Kidney epithelial cell (primary cell): ENCODE results near the gene OSBPL2. TPM values are rescaled to one million over a fixed set of nuclear protein-coding genes. Genes with fewer than 3 reads are reported as not detected.

Experiments
- DNase-seq: peaks from one replicate; pipeline ENCODE4 v3.0.0-alpha.2; 2010; ENCODE audit warnings: low read depth
- H3K27me3 ChIP-seq: 2 replicates; pipeline ENCODE4 v1.6.0; 2011; ENCODE audit warnings: low read length; ENCODE audit not compliant: control insufficient read depth, insufficient read depth
- H3K36me3 ChIP-seq: 2 replicates; pipeline ENCODE4 v1.5.1; 2011; ENCODE audit warnings: low read length; ENCODE audit not compliant: control insufficient read depth, insufficient read depth
- H3K4me3 ChIP-seq: 2 replicates; pipeline ENCODE4 v1.5.1; 2011; ENCODE audit warnings: low read depth, mild to moderate bottlenecking, control low read depth, low read length
- total RNA-seq: library from RNA; depleted of rRNA; stranded (reverse); fragments of >200 nt; gene quantifications from 2 replicates; pipeline ENCODE4 v1.2.3, GENCODE V29; 2015
- TF ChIP-seq, protein P1 (sequence below): IDR thresholded peaks from 2 replicates; pipeline ENCODE4 v1.5.1; 2011; ENCODE audit warnings: mild to moderate bottlenecking, moderate library complexity, low read length, control low read depth, inconsistent platforms; ENCODE audit not compliant: insufficient read depth, poor library complexity, severe bottlenecking

The OSBPL2 gene
- total RNA-seq, 1 donor from 2014 or later = 26.5 TPM

DNA sequence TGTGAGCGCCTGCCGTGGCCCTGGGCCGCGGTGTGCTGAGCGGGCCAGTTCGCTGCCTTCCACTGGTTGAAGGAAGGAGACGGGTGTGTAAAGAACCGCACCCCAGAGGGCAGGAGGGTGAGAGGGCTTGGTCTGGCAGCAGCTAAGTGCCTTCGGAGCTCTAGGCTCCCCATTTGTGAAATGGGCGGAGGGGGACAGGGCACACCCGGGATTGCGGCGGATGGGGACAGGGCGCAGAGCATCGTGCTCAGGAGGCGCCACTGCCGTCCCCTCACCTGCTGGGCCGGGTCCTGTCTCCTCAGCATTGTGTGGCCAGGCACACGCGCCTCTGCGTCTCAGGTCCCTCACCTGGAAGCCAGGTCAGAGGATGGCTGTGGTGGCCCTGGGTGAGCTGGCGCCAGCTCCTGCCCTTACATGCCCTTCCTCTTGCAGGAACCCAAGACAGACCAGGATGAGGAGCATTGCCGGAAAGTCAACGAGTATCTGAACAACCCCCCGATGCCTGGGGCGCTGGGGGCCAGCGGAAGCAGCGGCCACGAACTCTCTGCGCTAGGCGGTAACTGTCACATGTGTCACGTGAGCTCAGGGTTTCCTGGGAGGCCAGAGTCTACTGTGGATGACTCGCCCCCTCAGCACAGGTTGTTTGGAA is 67.6 kb downstream of the OSBPL2 start:
- Histone ChIP-seq H3K4me3 (no peak overlapping the region), H3K36me3 (peaks cover 9% of the 10 kb centered on the region), H3K27me3 (no peaks in the 10 kb centered on the region)
- TF ChIP-seq, protein P1, sequence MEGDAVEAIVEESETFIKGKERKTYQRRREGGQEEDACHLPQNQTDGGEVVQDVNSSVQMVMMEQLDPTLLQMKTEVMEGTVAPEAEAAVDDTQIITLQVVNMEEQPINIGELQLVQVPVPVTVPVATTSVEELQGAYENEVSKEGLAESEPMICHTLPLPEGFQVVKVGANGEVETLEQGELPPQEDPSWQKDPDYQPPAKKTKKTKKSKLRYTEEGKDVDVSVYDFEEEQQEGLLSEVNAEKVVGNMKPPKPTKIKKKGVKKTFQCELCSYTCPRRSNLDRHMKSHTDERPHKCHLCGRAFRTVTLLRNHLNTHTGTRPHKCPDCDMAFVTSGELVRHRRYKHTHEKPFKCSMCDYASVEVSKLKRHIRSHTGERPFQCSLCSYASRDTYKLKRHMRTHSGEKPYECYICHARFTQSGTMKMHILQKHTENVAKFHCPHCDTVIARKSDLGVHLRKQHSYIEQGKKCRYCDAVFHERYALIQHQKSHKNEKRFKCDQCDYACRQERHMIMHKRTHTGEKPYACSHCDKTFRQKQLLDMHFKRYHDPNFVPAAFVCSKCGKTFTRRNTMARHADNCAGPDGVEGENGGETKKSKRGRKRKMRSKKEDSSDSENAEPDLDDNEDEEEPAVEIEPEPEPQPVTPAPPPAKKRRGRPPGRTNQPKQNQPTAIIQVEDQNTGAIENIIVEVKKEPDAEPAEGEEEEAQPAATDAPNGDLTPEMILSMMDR = no peak
- no peak for DNase-seq

DNA sequence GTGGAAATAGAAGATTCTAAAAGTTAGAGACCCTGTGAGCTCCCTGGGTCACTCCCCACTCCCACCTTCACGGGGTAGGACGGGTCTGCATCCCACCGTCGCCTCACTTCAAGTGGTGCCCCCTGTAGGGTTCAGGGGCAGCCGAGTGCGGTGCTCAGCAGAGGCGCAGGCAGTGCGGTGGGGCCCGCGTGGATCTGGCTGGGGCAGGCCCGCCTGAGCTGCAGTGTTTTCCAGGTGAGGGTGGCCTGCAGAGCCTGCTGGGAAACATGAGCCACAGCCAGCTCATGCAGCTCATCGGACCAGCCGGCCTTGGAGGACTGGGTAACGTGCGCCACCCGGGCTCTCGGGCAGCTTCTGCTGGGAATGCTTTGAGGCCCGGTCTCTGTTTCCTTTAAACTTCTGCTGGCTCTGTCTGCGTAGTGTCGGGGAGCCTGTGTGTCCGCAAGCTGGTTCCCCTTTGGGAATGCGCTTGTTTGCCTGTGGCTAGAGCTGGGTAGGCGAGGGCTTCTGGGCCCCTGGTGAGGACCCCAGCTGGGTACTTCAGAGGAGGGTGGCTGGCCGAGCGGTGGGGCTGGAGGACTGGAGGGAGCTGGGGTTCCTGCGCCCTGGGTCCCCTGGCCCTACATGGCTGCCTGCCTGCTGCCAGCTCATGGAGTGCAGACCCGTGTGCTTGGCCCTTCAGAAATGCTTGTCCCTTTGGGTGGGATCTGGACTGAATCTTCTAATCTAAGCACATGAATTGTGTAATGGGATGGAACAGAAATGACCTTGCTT is 68.3 kb downstream of the OSBPL2 start:
- Histone ChIP-seq H3K4me3 (no peak overlapping the region), H3K36me3 (peaks cover 9% of the 10 kb centered on the region)

DNA sequence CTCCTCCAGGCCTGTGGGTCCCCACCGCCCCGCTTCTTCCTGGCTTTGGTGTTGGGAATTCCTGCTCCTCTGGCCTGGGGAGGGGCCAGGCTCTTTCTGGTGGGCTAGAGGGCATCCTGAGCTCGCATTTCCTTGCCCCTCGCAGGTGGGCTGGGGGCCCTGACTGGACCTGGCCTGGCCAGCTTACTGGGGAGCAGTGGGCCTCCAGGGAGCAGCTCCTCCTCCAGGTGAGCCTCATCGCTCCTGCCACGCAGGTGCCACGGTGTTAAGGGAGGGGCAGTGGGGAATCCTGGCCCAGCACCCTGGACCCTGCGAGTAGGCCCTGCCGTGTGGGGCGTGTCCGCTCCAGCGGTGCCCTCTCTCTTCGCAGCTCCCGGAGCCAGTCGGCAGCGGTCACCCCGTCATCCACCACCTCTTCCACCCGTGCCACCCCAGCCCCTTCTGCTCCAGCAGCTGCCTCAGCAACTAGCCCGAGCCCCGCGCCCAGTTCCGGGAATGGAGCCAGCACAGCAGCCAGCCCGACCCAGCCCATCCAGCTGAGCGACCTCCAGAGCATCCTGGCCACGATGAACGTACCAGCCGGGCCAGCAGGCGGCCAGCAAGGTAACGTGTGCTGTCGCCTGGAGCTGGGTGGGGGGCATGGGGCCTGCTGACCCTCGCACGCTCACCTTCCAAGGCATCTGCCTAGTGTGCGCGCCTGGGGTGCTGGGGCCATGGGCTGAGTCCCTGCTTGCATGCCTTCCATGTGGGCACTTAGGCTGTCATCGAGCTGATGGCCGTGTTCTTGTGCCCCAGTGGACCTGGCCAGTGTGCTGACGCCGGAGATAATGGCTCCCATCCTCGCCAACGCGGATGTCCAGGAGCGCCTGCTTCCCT is 69.1 kb downstream of the OSBPL2 start:
- no peak overlapping the region for H3K4me3 ChIP-seq
- TF ChIP-seq, protein P1 = no peak
- no peak for DNase-seq
- no peaks in the 10 kb centered on the region for H3K27me3 ChIP-seq
- H3K36me3 ChIP-seq = peaks cover 11% of the 10 kb centered on the region

More for the DNA sequence above, 68.3 kb downstream of the OSBPL2 start:
- DNase-seq = no peak
- TF ChIP-seq, protein P1 = no peak
- no peaks in the 10 kb centered on the region for H3K27me3 ChIP-seq

DNA sequence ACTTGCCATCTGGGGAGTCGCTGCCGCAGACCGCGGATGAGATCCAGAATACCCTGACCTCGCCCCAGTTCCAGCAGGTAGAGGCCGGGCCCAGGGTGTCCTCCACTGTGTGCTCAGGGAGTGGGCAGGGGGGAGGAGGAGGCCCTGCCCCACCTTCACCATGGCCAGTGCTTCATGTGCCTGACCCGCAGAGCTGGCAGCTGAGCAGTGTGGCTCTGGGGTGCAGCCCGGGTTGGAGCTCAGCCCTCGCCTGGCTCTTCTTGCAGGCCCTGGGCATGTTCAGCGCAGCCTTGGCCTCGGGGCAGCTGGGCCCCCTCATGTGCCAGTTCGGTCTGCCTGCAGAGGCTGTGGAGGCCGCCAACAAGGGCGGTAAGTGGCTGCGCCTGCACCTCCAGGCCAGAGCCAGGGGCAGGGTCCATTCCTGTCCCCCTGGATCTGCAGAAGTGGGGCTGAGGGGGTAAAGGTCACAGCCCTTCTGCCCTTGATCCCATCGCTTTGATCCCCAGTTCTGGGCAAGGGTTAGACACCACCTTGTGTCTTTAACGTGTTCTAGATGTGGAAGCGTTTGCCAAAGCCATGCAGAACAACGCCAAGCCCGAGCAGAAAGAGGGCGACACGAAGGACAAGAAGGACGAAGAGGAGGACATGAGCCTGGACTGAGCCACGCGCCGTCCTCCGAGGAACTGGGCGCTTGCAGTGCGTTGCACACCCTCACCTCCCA is 69.9 kb downstream of the OSBPL2 start:
- TF ChIP-seq, protein P1 = no peak
- Histone ChIP-seq H3K4me3 (no peak overlapping the region), H3K27me3 (no peaks in the 10 kb centered on the region), H3K36me3 (peaks cover 11% of the 10 kb centered on the region)
- no peak for DNase-seq

DNA sequence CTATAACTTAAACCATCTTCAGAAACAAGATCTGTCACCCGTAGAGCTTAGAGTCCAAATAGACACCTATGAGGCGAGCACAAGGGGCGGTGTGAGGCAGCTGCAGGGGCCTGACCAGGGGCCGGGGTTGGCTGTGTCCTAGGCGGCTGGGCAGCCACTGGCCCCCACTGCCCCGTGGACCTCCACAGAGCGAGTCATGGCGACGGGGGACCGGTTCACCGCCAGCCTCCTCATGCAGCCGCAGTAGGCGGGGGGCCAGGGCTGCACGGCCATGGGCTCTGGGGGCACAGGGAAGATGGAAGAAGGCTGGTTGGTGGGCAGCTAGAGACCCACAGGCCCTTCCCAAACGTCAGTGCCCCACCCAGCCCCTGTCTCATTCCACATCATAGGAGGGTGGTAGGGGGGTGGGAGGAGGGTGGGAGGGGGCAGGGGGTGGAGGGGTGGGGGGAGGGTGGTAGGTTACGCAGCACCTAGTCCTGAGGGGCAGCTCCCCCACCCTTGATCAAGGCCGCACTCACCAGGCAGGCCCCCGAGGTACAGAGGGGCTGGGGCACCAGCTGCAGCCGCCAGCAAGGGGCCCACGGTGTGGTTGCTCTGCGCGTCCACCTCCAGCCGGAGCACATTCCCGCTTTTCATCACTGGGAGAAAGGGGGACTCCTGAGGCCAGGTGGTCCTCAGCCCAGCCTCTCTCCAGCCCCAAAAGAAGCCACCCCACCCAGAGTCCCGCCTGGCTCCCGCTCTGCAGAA is 71.0 kb downstream of the OSBPL2 start:
- Histone ChIP-seq H3K36me3 (peaks cover 12% of the 10 kb centered on the region), H3K27me3 (no peaks in the 10 kb centered on the region), H3K4me3 (no peak overlapping the region)
- TF ChIP-seq, protein P1 = no peak
- DNase-seq = no peak
